Mononuclear cell (primary cell): Measurements from ENCODE around the gene RRP7A. TPM values are rescaled to one million over a fixed set of nuclear protein-coding genes. Genes with fewer than 3 reads are reported as not detected.
"Not testable (repeated sequence)": the region's sequence is repeated elsewhere in the genome, so short reads cannot be mapped to it uniquely, and the experiment has no call there.

Source experiments
- H3K27me3 ChIP-seq: 2 replicates; pipeline ENCODE4 v1.6.0; 2011; ENCODE audit warnings: low read length, control low read depth; ENCODE audit not compliant: insufficient read depth
- H3K4me1 ChIP-seq: 2 replicates; pipeline ENCODE4 v1.5.1; 2011; ENCODE audit warnings: mild to moderate bottlenecking, low read length, control low read depth; ENCODE audit not compliant: insufficient read depth
- H3K4me3 ChIP-seq: 2 replicates; pipeline ENCODE4 v1.5.1; 2011; ENCODE audit warnings: mild to moderate bottlenecking, low read length, moderate library complexity
- H3K9me3 ChIP-seq: 2 replicates; pipeline ENCODE4 v1.5.1; 2011; ENCODE audit warnings: low read depth, mild to moderate bottlenecking, control low read depth, low read length
- total RNA-seq: library from RNA; depleted of rRNA; stranded (reverse); fragments of >200 nt; gene quantifications from one replicate; pipeline ENCODE4 v1.2.3, GENCODE V29; 2012

RRP7A gene, protein sequence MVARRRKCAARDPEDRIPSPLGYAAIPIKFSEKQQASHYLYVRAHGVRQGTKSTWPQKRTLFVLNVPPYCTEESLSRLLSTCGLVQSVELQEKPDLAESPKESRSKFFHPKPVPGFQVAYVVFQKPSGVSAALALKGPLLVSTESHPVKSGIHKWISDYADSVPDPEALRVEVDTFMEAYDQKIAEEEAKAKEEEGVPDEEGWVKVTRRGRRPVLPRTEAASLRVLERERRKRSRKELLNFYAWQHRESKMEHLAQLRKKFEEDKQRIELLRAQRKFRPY
- total RNA-seq = 50.3 TPM

DNA sequence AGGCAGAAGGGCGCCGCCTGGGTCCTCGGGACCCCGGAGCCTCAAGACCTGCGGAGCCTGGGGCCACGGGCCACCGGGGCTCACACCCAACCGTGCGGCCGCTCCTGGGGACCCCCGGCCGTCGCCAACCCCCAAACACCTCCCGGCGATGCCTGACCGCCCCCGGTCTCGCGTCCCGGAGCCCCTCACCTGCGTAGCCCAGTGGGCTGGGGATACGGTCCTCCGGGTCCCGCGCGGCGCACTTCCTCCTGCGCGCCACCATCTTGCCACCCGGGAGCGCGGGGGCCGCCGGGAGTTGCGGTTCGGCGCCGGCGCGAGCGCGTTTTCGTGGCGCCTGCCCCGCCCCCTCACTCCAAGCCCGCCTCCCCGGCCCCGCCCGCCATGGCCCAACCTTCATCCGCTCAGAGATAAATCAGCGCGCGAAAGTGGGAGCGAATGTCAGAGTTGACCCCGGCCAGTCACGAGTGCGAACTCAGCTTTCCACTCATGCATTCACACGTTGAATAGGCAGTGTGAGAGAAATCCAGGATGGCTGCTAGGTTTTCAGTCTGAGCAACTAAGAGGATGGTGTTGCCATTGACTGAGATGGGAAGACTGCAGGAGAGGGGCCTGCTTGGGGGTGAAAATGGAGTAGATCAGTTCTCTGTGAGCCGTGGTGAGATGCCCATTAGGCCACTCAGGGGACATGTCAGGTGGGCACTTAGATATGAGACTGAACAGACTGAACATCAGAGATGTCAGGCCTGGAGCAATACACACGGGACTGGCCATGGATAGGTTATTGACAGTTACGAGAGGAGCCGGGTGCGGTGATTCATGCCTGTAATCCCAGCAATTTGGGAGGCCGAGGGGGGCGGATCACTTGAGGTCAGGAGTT is at the start of gene RRP7A:
Gene RRP7A, minus strand, starts transcription at position 272 of the 877 bp plus-strand sequence. Its CDS starts 10 bp downstream, at position 262.
- Histone ChIP-seq H3K9me3 (no peaks in the 10 kb centered on the region), H3K4me3 (peak within 1 kb of the TSS; percentile 64), H3K4me1 (peaks cover 9% of the 10 kb centered on the region), H3K27me3 (no peaks in the 10 kb centered on the region)

DNA sequence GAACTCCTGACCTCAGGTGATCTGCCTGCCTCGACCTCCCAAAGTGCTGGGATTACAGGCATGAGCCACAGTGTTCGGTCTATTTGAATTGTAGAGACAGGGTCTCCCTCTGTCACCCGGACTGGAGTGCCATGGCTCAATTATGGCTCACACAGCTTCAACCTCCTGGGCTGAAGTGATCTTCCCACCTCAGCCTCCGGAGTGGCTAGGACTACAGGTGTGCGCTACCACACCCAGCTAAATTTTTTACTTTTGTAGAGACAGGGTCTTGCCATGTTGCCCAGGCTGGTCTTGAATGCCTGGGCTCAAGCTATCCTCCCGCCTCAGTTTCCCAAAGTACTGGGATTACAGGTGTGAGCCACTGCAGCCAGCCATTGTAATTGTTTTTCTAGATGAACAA is 48.4 kb upstream of the RRP7A start:
- H3K4me3 ChIP-seq, H3K27me3 ChIP-seq, H3K9me3 ChIP-seq, H3K4me1 ChIP-seq: not testable (repeated sequence)

DNA sequence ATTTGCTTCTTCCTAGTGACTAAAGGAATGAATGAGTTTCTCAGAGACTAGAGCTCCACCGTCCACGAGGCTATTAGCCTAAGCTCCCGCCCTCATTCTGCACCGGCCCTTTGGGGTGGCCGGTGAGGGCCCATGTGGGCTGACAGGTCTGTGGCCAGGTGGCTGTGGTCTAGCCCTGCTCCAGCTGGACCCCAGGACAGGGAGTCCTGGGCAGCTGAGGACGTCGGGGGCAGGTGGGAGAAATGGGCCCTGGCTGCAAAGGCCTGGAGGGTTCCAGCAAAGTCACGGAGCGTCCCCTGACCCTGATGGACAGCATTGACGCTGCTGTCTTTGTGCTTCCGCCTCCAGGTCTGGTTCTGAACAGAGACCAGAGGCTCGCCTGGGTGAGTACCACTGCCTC is 46.4 kb upstream of the RRP7A start:
- H3K4me1 ChIP-seq = peaks cover 11% of the 10 kb centered on the region
- no peak overlapping the region for H3K4me3 ChIP-seq
- no peaks in the 10 kb centered on the region for H3K27me3 ChIP-seq
- no peaks in the 10 kb centered on the region for H3K9me3 ChIP-seq

DNA sequence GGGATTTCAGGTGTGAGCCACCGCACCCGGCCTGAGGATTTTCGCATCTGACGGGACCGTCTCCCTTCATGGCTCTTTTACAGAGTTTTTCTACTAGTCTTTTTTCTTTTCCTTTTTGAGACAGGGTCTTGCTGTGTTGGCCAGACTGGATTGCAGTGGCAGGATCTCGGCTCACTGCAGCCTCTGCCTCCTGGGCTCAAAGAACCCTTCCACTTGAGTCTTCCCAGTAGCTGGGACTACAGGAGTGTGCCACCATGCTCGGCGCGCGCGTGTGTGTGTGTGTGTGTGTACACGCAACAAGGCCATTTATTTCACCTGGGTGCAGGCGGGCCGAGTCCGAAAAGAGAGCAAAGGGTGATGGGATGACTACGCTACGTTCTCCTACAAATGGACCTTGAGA is 45.1 kb upstream of the RRP7A start:
- Histone ChIP-seq H3K4me1 (peaks cover 11% of the 10 kb centered on the region), H3K27me3 (no peaks in the 10 kb centered on the region), H3K9me3 (no peaks in the 10 kb centered on the region), H3K4me3 (no peak overlapping the region)

DNA sequence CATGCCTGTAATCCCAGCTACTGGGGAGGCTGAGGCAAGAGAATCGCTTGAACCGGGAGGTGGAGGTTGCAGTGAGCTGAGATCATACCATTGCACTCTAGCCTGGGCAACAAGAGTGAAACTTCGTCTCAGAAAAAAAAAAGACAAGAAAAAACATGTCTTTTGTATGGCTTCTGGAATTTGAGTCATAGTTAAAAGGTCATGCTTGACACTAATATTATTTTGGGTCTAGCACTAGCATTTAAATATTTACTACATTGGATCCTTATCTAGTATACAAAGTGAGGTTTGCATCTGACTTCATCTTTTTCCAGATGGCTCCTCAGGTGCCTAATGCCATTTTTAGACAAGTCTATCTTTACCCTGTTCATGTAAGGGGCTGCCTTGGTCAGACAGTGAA is 44.3 kb upstream of the RRP7A start:
- H3K4me1 ChIP-seq = peaks cover 11% of the 10 kb centered on the region
- H3K4me3 ChIP-seq, H3K27me3 ChIP-seq, H3K9me3 ChIP-seq: not testable (repeated sequence)

DNA sequence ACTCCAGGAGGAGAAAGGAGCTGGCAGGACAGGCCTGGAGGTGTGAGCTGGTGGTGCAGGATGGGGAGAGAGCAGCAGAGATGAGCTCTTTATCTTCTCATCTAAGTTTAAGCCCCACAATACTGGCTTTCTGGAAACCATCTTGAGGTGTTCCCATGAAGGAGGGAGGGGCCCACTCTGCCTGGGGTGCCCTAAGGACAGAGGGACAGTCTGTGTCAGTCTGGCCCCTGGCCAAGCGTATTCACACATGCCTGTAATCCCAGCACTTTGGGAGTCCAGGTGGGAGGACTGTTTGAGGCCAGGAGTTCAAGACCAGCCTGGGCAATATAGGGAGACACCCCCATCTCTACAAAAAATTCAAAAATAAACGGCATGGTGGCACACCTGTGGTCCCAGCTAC is 43.1 kb upstream of the RRP7A start:
- Histone ChIP-seq H3K9me3 (no peaks in the 10 kb centered on the region), H3K27me3 (no peaks in the 10 kb centered on the region), H3K4me1 (peaks cover 11% of the 10 kb centered on the region), H3K4me3 (no peak overlapping the region)

DNA sequence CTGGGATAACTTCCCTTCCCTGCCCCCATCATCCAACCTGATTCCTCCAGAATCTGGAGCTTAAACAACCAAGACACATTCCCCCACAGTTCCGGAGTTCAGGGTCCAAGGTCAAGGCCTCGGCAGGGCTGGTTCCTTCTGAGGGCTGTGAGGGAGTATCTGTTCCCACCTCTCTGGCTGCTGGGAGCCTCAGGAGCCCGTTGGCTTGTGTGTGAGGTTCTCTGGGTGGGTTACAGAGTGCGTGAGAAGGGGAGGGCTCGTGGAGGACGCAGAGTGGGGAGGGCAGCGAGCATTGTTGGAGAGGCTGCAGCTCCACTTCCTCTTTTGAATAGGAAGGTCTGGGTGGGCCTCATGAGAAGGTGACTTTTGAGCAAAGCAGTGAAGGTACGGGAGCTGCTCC is 42.7 kb upstream of the RRP7A start:
- Histone ChIP-seq H3K9me3 (no peaks in the 10 kb centered on the region), H3K4me1 (peaks cover 11% of the 10 kb centered on the region), H3K27me3 (no peaks in the 10 kb centered on the region), H3K4me3 (no peak overlapping the region)

DNA sequence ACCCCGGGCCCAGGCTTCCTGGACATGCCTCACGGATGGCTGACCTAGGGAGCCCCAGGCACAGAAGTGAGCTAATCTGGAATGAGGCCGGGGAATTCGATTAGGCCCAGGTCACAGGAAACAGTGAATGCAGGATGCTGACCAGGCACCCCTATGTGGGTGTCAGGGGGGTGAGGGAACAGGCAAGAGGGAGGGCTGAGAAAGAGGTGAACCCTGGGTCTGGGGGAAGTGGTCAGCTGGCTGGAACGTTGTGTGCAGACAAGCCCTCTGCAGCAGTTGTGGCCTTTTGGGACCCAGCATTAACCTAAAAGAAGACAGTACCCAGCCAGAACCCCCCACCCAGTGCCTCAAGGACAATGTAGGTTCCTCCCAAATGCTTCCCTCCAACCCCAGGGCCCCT is 42.3 kb upstream of the RRP7A start:
- H3K4me1 ChIP-seq = peaks cover 11% of the 10 kb centered on the region
- no peaks in the 10 kb centered on the region for H3K9me3 ChIP-seq
- no peak overlapping the region for H3K4me3 ChIP-seq
- H3K27me3 ChIP-seq = no peaks in the 10 kb centered on the region

DNA sequence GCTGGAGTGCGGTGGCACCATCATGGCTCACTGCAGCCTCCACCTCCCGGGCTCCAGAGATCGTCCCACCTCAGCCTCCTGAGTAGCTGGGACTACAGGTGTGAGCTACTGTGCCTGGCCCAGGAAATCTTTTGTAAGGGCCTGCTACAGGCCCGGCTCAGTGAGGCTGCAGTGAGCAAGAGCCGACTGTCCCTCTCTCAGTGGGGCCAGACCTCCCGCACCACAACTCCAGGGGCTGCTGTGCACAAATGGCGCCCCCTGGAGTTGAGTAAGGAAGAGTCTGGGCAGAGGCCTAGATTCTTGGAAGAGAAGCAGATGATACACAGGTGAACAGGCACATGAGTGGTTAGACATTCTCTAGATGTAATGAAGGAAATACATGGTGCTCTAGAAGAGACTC is 41.2 kb upstream of the RRP7A start:
- Histone ChIP-seq H3K9me3 (no peaks in the 10 kb centered on the region), H3K27me3 (no peaks in the 10 kb centered on the region), H3K4me1 (peaks cover 11% of the 10 kb centered on the region), H3K4me3 (no peak overlapping the region)

DNA sequence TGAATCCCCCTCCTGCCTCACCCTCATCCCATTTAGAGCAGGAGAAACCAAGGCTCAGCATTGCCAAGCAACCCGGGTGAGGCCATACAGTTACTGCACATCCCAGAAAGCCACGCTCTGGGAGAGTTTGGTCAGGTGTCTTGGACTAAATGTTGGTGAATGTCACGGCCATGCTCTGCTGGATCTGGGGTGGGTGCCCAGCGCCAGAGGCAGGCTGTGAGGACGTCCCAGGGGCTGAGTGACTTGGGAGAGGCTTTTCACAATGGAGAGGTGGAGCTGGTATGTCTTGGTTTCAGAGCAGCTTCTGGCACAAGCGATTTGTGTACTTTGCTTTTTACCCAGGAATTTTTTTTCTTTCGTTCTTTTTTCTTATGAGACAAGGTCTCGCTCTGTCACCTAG is 40.8 kb upstream of the RRP7A start:
- no peaks in the 10 kb centered on the region for H3K9me3 ChIP-seq
- H3K27me3 ChIP-seq = no peaks in the 10 kb centered on the region
- peaks cover 11% of the 10 kb centered on the region for H3K4me1 ChIP-seq
- H3K4me3 ChIP-seq = no peak overlapping the region

DNA sequence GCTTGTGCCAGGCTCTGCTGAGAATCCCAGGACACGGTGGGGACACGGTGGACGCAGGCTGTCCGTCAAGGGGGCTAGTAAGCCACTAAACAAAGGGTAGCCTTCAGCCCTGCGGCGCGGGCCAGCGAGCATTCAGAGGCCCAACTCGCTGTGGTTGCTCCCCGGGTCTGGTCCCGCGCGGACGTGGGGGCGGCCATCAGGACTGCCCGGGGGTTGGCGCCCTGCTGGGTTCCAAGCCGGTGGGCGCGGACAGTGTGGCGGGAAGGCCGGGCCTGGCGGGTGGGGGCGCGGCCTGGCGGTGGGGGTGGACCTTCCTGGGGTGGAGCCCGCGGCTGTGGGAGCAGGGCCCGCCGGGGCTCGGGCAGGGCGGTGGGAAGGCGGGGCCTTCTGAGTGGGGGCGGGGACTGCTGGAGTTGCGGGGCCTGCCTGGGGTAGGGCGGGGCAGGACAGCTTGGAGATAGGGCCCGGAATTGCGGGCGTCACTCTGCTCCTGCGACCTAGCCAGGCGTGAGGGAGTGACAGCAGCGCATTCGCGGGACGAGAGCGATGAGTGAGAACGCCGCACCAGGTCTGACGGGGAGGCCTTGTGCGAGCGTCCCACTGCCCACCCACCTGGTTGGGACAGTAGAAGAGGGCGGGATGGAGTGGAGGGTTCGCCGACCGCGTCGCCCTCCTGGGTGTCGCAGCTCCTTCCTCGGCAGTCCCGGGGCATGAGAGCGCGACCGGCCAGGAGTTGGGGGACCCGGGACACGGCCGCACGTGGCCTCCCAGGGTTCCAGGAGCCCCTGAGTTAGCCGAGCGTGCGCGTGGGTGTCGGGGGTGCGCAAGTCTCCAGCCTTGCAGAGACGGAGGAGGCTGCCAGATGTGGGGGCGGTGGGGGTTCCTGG is 34.1 kb upstream of the RRP7A start, which contains the start of gene SERHL2:
Gene SERHL2, plus strand, starts transcription at position 482 of the 887 bp plus-strand sequence. Its CDS starts 65 bp downstream, at position 547.
- no peaks in the 10 kb centered on the region for H3K27me3 ChIP-seq
- peak within 1 kb of the TSS; percentile 31 for H3K4me3 ChIP-seq
- H3K9me3 ChIP-seq = no peaks in the 10 kb centered on the region
- H3K4me1 ChIP-seq = peaks cover 18% of the 10 kb centered on the region

DNA sequence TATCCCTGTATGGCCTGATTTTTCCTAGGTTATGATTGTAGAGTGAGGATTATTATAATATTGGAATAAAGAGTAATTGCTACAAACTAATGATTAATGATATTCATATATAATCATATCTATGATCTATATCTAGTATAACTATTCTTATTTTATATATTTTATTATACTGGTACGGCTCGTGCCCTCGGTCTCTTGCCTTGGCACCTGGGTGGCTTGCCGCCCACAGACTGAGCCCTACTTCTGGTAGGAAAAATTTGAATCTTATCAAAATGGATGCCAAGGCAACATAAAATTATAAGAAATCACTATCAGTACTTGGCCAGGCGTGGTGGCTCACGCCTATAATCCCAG is 32.7 kb upstream of the RRP7A start:
- peaks cover 18% of the 10 kb centered on the region for H3K4me1 ChIP-seq
- H3K4me3 ChIP-seq, H3K9me3 ChIP-seq, H3K27me3 ChIP-seq: not testable (repeated sequence)

DNA sequence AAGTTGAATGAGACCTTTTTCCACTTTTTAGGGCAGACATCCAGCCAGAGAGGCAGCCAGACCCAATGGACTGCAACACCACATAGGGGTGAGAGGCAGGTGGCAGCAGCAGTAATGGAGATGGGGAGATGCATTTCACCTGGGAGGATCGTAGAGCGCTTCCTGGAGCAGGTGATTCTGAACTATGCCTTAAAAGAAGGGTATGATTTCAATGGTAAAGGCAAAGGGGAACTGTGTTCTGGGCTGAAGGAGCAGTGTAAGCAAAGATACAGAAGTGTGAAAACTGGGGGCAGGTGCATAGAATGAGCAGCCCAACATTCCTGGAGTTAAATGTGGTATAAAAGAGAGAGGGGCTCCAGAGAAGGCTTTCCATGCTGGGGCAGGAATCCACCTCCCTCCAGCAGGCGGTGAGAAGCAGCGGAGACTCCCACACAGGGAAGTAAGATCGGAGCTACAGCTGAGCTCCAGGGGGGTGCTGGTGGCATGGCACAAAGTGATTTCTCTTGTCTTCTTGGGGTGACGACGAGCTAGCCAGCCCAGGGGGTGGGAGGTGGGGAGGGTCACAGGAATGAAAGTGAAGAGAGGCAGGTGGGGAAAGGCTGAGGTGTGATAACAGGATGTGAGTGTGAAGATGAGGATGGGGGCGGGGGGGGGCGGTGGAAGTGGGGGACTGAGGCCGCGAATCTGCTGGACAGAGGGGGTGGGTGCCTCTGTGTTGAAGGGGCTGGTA is 29.9 kb upstream of the RRP7A start:
- Histone ChIP-seq H3K4me3 (no peak overlapping the region), H3K4me1 (peaks cover 18% of the 10 kb centered on the region), H3K9me3 (no peaks in the 10 kb centered on the region), H3K27me3 (no peaks in the 10 kb centered on the region)

DNA sequence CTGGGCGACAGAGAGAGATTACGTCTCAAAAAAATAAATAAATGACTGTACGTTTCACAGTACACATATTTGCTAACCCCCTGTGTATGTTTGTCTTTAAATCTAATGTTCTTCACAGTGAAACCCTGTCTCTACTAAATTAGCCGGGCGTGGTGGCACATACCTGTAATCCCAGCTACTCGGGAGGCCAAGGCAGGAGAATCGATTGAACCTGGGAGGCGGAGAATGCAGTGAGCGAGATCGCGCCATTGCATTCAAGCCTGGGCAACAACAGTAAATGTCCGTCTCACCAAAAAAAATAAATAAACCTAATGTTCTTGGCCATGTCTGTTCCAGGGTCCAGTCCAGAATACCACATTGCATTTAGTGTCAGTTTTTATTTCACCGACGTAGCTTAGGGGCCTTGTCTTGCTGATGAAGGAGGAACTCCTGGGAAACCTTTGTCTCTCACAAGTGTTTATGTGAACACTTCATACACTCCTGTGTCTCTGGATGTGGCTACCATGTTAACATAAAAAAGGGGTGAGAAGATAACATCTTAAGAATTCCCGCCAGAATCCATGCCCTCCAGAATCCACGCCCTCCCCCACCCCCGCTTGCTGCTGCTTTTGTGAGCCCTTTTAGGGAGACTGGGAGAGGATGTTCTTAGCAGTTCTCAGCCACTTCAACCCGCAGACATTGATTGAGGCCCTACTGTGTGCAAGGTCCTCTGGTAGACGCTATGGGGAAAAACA is 29.2 kb upstream of the RRP7A start:
- Histone ChIP-seq H3K9me3 (no peaks in the 10 kb centered on the region), H3K4me3 (no peak overlapping the region), H3K27me3 (no peaks in the 10 kb centered on the region), H3K4me1 (peaks cover 13% of the 10 kb centered on the region)
